Neural progenitor cell (in vitro differentiated cells): Measurements from ENCODE around the gene MAGI1.

Experiments
- EZH2 ChIP-seq: fragments of 200-600 bp; sonication (generic); IDR thresholded peaks from 2 replicates; pipeline ENCODE4 v1.6.1; 2017; ENCODE audit warnings: antibody characterized with exemption, mild to moderate bottlenecking, moderate library complexity
- TF ChIP-seq, protein P1 (sequence below): fragments of 200-600 bp; sonication (generic); IDR thresholded peaks from 2 replicates; pipeline ENCODE4 v1.5.1; 2017; ENCODE audit warnings: antibody characterized with exemption, mild to moderate bottlenecking

DNA sequence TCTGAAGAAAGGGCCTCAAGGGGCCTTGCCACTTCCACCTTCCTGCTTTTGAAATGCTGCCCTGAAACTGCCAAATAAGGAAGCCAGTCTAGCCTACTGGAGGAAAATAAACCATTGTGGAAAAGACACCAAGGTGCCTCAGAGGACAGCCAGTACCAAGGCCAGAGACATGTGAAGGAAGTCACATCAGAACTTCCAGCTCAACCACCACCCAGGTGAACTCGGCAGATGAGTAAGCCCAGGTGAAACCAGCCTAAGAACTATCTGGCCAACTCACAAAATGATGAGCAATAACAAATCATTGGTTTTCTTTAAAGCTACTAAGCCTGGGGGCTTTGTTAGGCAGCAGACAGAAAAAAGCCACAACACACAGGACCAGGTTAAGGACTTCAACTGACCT lies 103.0 kb downstream of the MAGI1 start:
- TF ChIP-seq, protein P1, sequence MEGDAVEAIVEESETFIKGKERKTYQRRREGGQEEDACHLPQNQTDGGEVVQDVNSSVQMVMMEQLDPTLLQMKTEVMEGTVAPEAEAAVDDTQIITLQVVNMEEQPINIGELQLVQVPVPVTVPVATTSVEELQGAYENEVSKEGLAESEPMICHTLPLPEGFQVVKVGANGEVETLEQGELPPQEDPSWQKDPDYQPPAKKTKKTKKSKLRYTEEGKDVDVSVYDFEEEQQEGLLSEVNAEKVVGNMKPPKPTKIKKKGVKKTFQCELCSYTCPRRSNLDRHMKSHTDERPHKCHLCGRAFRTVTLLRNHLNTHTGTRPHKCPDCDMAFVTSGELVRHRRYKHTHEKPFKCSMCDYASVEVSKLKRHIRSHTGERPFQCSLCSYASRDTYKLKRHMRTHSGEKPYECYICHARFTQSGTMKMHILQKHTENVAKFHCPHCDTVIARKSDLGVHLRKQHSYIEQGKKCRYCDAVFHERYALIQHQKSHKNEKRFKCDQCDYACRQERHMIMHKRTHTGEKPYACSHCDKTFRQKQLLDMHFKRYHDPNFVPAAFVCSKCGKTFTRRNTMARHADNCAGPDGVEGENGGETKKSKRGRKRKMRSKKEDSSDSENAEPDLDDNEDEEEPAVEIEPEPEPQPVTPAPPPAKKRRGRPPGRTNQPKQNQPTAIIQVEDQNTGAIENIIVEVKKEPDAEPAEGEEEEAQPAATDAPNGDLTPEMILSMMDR = no peak
- no peak for TF ChIP-seq EZH2
